ENCODE results near the gene ZNF185.

ZNF185 gene

DNA sequence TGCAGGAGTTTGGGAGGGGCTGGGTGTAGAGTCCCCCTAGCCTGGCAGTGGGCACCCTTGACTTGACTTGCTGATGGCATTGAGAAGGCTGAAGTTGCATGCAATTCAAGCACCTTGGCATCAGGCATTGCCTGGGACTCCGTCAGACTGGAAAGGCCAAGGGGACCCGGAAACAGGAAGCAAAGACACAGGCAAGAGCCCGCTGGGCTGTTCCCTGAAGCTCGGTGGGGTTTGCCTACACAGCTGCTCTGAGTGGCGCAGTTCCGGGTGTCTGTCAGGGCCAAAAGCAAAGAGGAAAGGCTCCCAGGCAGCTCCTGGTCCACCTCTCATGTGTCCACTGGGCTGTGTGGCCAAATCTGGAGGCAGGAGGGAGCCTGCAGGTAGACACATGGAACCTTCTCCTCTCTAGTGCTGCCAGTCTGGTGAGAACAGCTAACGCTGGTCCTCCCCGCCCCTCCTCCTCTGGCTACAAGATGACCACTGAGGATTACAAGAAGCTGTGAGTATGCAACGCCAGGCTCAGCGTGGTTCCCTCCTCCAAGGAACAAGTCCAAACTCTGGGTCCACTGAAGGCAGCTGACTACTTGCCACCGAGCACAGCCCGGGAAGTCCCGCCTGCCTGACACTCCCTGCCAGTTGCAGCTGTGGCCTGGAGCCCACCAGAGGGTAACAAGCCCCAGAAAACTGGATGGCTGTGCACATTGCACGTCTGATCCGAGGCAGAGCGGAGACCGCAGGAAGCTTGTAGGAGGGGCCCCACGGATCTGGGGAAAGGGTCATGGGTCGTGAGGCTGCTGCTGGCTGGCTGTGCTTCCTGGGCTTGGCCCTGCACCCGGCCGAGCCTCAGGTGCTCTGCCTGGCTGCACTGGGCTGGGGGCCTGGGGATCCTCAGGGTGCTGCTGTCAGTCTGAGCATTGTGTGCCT lies 20.1 kb downstream of the ZNF185 start:
- DNase-seq (ENCODE audit: low read depth, low spot score), result no peak

- no peak for DNase-seq (ENCODE audit: low read depth, low spot score)
These were observed 20.8 kb downstream of the ZNF185 start for GRCh38 chrX:152918707-152919106.

GRCh38 chrX:152923599-152923998 lies 25.7 kb downstream of the ZNF185 start:
- no peak for DNase-seq (ENCODE audit: low read depth, low spot score)

- no peak for DNase-seq (ENCODE audit: low read depth, low spot score)
These were observed 28.0 kb downstream of the ZNF185 start for GRCh38 chrX:152925835-152926234.

- peak; percentile 86 for DNase-seq (ENCODE audit: low read depth, low spot score)
These were observed 28.4 kb downstream of the ZNF185 start for GRCh38 chrX:152926279-152926678.

- no peak for DNase-seq (ENCODE audit: low read depth, low spot score)
These were observed 29.1 kb downstream of the ZNF185 start for GRCh38 chrX:152926923-152927322.

GRCh38 chrX:152927858-152928760 lies 30.2 kb downstream of the ZNF185 start:
- no peak for DNase-seq (ENCODE audit: low read depth, low spot score)

DNA sequence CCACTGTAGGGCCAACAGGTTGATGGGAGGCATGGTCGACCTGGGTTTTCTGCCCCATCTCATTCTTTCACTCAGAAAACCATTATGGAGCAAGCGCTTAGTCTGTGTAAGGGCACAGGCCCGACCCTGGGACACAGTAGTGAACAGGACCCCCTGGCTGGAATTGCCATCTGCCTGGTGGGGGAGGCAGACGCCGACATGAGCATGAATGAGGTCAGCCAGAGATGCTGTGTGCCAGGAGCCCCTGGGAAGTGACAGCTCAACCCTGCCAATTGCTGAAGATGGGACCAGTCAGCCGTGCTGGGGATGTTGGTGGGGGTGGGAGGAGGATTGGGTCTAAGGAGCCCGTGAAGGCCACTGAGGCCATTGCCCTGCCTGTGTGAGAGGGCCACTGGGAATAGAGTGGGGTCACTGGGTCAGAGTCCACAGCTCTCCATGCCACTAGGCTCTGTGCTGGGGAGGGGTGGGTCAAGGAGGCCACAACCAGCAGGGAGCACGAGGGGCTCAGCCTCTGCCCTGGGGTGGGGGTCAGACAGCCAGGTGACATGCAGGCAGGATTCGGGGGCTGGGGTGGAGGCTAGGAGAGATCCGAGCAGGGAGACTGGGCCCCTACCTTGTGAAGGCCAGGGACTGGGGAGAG lies 31.0 kb downstream of the ZNF185 start:
- DNase-seq (ENCODE audit: low read depth, low spot score), result no peak

DNA sequence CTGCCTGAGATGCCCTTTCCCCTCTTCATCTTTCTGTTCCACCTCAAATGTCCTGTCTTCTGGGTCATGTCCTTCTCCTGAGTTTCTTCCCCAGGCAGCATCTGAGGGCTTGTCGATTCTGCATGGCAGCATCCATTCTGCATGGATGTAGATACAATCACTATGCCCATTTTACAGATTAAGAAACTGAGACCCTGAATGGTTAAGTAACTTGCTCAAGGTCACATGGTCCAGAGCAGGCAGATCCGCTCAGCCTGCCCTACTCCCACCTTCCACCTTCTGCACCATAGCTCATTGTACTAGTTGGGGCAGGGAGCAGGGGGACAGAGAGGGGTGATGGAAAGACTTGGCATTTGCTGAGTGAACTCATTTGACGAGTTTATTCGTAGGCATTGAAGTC lies 32.0 kb downstream of the ZNF185 start:
- DNase-seq (ENCODE audit: low read depth, low spot score), result no peak

GRCh38 chrX:152930516-152930915 lies 32.6 kb downstream of the ZNF185 start:
- DNase-seq (ENCODE audit: low read depth, low spot score), result no peak

DNA sequence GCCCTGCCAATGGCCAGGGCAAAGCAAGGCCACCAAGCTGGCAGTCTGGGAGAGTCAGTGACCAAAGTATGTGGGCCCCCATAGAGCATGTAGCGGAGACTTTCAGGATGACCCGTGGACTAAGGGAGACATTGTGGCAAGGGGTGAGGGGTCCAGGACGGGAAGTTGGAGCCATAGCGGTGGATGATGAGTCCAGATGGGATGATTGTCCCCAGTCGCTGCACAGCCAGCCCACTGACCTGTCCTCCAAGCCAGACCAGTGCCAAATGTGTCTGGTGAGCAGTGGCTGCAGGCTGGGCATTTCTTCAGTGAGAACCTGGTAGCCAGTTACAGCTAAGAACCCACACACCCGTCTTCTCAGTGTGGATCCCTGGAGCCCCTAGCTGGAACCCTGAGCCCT lies 34.3 kb downstream of the ZNF185 start:
- no peak for DNase-seq (ENCODE audit: low read depth, low spot score)

DNA sequence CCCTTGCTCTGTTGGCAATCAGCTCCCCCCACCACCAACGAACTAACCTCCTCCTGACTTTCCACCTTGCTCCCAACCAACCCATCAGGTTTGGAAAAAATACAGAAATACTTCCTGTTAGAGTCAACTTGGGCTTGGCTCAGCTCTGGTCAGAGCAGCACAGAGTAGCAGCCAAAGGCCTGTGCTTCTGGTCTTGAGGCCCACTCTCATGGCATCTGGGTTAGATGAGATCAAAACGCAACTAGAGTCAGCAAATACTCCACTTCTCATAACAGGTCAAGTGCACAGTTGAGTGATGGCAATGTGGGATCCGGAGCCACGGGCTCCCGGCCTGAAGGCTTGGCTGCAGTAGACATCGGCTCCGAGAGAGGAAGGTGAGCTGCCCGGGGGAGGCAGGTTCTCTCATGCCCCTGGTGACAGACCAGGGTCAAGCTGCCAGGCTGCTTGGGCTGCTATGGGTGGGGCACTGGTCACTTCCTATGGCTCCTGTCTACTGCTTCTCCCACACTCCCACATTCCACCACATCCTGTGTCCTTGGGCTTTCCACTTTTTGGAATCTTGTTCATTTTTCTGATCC lies 34.8 kb downstream of the ZNF185 start:
- no peak for DNase-seq (ENCODE audit: low read depth, low spot score)

DNA sequence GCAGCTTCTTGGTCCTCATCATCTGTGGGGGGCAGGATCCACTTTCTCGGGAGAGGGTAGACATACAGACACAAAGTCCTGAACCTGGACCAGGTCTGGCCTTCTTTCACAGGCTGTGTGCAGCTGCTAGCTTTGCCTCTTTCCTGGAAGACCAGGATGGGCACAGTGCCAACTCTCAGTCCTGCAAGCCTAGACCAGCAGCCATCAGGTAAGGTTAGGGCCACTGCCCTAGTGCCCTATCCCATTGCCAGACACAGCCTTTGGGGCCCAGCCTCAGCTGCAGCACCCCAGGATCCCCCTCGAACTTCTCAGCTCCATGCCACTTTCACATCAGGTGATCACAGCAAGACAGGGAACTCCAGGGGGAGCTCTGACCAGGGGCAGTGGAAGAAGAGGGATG lies 38.4 kb downstream of the ZNF185 start:
- no peak for DNase-seq (ENCODE audit: low read depth, low spot score)

- no peak for DNase-seq (ENCODE audit: low read depth, low spot score)
These were observed 39.4 kb downstream of the ZNF185 start for GRCh38 chrX:152937236-152937635.

DNA sequence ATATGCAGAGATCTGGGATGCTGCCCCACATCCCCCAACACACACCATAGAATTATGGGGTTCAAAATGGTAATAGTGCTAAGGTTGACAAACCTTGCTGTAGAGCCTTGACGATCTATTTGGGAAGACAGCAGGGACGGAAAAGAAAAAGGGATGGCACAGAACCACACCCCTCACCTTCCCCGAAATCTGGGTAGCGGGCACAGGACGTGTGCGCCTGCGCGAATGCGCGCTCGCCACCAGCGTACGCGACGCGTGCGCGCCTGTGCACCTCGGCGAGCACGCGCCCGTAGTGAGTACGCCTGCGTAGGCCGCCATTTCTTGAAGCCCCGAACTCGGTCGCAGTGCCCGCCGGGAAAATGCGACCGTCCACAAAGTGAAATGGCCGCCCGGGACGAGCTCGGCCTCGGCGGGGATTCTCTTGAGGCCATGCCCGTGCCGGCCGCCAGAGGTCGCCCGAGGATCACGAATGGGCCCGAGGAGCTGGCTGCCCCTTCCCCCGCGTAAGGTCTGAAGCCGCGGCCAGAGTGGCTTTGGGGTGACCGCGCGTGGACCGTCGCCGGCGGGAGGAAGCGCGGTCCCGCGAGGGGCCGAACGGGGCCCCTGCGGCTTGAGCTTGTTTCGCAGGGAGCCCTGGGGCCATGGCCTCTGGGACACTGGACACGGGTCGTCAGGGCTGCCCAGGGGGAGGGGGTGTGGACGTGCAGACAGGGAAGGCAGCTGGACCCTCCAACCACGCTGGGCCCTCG lies 43.6 kb downstream of the ZNF185 start:
- peak; percentile 96 for DNase-seq (ENCODE audit: low read depth, low spot score)

- no peak for DNase-seq (ENCODE audit: low read depth, low spot score)
These were observed 44.2 kb downstream of the ZNF185 start for GRCh38 chrX:152942077-152942442.

DNA sequence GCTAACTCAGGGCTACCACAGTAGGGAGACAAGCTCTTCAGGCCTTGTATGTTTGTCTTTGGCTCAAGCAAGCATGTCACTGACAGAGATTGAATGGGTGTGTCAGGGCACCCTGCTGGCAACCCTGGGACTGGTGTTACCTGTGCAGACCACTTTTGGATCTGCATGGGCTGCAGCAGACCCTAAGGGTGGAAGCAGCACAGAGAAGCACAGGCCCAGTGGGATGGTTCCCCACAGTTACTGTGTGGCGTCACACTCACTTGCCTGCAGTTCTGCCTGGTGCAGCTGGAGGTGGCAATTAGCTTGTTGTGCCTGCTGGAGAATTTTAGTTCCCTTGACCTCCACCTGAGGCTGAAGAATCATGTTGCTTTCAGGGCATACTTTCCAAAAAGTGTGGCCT lies 46.0 kb downstream of the ZNF185 start:
- DNase-seq (ENCODE audit: low read depth, low spot score), result no peak

DNA sequence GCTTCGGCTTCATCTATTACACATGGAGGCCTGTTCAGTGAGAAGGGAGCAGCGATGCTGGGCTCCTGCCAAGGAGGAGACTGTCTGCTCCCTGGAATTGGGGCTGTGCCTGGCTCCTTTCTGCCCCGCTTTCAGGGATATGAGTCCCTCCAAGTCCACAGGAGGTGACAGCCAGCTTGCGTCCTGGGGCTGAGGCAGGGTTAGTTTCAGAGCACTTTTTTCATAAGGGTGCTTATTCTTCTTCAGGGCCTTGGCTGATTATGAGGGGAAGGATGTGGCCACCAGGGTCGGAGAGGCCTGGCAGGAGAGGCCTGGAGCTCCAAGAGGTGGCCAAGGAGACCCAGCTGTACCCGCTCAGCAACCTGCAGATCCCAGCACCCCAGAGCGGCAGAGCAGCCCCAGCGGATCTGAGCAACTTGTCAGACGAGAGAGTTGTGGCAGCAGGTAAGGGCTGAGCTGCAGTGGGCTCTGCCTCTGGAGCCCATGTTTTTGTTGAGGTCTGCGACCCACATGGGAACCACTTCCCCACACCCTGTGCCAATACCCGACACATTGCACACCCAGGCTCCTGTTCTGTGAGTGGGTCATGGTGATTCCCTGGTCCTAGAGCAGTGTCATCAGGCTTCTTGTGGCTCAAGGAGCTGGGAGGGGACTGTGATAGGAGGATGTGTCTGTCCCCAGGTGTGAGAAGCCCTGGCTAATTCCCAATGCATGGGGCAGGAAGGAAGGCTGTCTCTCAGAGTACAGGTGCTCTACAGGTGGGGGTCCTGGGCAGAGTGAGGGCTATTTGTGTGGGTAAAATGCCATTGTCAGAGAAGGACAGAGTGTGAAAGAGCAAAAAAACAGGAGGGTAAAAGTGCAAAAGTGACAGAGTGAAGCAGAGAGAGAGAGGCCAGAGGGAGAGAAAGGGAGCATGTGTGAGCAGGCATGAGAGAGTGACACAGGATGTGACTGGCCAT lies 47.4 kb downstream of the ZNF185 start:
- DNase-seq (ENCODE audit: low read depth, low spot score), result no peak

- DNase-seq (ENCODE audit: low read depth, low spot score), result no peak
These were observed 48.8 kb downstream of the ZNF185 start for GRCh38 chrX:152946681-152947080.
